Amniotic stem cell (primary cell): ENCODE measurements around the gene KCNG2.

Experiments
- DNase-seq: peaks from one replicate; lab custom pipeline; 2025; lab: John Stamatoyannopoulos, UW

KCNG2 gene

GRCh38 chr18:79887181-79888000 lies 89.7 kb downstream of the KCNG2 start:
- DNase-seq, result no peak

GRCh38 chr18:79888016-79888415 lies 90.3 kb downstream of the KCNG2 start:
- DNase-seq, result no peak

GRCh38 chr18:79889569-79889968 lies 91.8 kb downstream of the KCNG2 start:
- DNase-seq, result no peak

- no peak for DNase-seq
These were observed 92.9 kb downstream of the KCNG2 start for GRCh38 chr18:79890674-79891073.

- no peak for DNase-seq
These were observed 99.0 kb downstream of the KCNG2 start for GRCh38 chr18:79896738-79897137.

- no peak for DNase-seq
These were observed 100.3 kb downstream of the KCNG2 start for GRCh38 chr18:79897940-79898625.

- DNase-seq, result no peak
These were observed 101.3 kb downstream of the KCNG2 start for GRCh38 chr18:79898952-79899608.

- no peak for DNase-seq
These were observed 102.1 kb downstream of the KCNG2 start for GRCh38 chr18:79899609-79900445.

GRCh38 chr18:79900610-79901570 lies 103.2 kb downstream of the KCNG2 start:
- no peak for DNase-seq

GRCh38 chr18:79901665-79902064 lies 103.9 kb downstream of the KCNG2 start:
- no peak for DNase-seq

GRCh38 chr18:79902075-79902474 lies 104.3 kb downstream of the KCNG2 start:
- no peak for DNase-seq

- DNase-seq, result no peak
These were observed 104.9 kb downstream of the KCNG2 start for GRCh38 chr18:79902640-79903039.

- no peak for DNase-seq
These were observed 105.4 kb downstream of the KCNG2 start for GRCh38 chr18:79903071-79903635.

- no peak for DNase-seq
These were observed 106.1 kb downstream of the KCNG2 start for GRCh38 chr18:79903787-79904356.

GRCh38 chr18:79904357-79905147 lies 106.8 kb downstream of the KCNG2 start:
- DNase-seq, result no peak

GRCh38 chr18:79905389-79905911 lies 107.7 kb downstream of the KCNG2 start:
- DNase-seq, result no peak

- no peak for DNase-seq
These were observed 108.3 kb downstream of the KCNG2 start for GRCh38 chr18:79905993-79906392.

- DNase-seq, result no peak
These were observed 109.0 kb downstream of the KCNG2 start for GRCh38 chr18:79906706-79907105.
